ENCODE measurements around the gene PGLYRP1.

GRCh38 chr19:46049597-46049996, 26.7 kb upstream of the PGLYRP1 start:
- no peak for TF ChIP-seq CBX3 (IDR thresholded peaks at IDR 0.05; ENCODE audit: low read depth)
- TF ChIP-seq YY1 (IDR thresholded peaks at IDR 0.05; ENCODE audit: extremely low read depth, insufficient replicate concordance, low read depth, low read length) = no peak

All from HCT116 (cell line).